IPS DF 6.9 (cell line): ENCODE results near the gene TRIM62.

Source experiments
- DNase-seq: peaks from one replicate; pipeline ENCODE4 v3.0.0-alpha.2; 2013; ENCODE audit warnings: low read depth, low spot score
- H3K27ac ChIP-seq: one replicate; pipeline ENCODE4 v1.5.1; 2013; ENCODE audit warnings: low read length, control low read depth
- H3K27me3 ChIP-seq: 2 replicates; pipeline ENCODE4 v1.6.1; 2013; ENCODE audit warnings: mild to moderate bottlenecking, low read length; ENCODE audit not compliant: control insufficient read depth, insufficient read depth
- H3K36me3 ChIP-seq: 2 replicates; pipeline ENCODE4 v1.6.1; 2013; ENCODE audit warnings: low read length; ENCODE audit not compliant: control insufficient read depth, insufficient read depth
- H3K4me1 ChIP-seq: 2 replicates; pipeline ENCODE4 v1.6.1; 2013; ENCODE audit warnings: low read length; ENCODE audit not compliant: control insufficient read depth, insufficient read depth
- H3K4me3 ChIP-seq: 2 replicates; pipeline ENCODE4 v1.5.1; 2013; ENCODE audit warnings: mild to moderate bottlenecking, low read length
- H3K9me3 ChIP-seq: 2 replicates; pipeline ENCODE4 v1.6.1; 2013; ENCODE audit warnings: low read length, inconsistent platforms; ENCODE audit not compliant: control insufficient read depth, insufficient read depth
- WGBS: extraction: QIAGEN DNeasy Blood & Tissue Kit; methylation state at CpG from one replicate; pipeline ENCODE4 v1.1.7; 2013; ENCODE audit warnings: mixed read lengths, missing lambda C conversion rate; ENCODE audit not compliant: insufficient read length, insufficient coverage; 5-methylcytosine and 5-hydroxymethylcytosine counted together

Gene TRIM62

GRCh38 chr1:33161061-33161681 is 20.7 kb downstream of the TRIM62 start:
- Histone ChIP-seq H3K27ac (no peak overlapping the region), H3K9me3 (no peaks in the 10 kb centered on the region), H3K27me3 (no peaks in the 10 kb centered on the region), H3K4me1 (peaks cover 3% of the 10 kb centered on the region; the same call in 1 of the 2 replicates), H3K36me3 (no peaks in the 10 kb centered on the region; the same call in 1 of the 2 replicates), H3K4me3 (no peak overlapping the region)
- whole genome bisulfite sequencing, result no CpG with 5 or more reads among the region's 25 CpGs
- no peak for DNase-seq

- no peak overlapping the region for H3K4me3 ChIP-seq
- DNase-seq, result no peak
- WGBS, result no CpG with 5 or more reads among the region's 26 CpGs
- H3K27ac ChIP-seq, result no peak overlapping the region
- H3K4me1 ChIP-seq, result peaks cover 3% of the 10 kb centered on the region; the same call in 1 of the 2 replicates
- no peaks in the 10 kb centered on the region; the same call in 1 of the 2 replicates for H3K36me3 ChIP-seq
- H3K27me3 ChIP-seq, result no peaks in the 10 kb centered on the region
- no peaks in the 10 kb centered on the region for H3K9me3 ChIP-seq
Measured at GRCh38 chr1:33159577-33159976, 22.3 kb downstream of the TRIM62 start.

DNA sequence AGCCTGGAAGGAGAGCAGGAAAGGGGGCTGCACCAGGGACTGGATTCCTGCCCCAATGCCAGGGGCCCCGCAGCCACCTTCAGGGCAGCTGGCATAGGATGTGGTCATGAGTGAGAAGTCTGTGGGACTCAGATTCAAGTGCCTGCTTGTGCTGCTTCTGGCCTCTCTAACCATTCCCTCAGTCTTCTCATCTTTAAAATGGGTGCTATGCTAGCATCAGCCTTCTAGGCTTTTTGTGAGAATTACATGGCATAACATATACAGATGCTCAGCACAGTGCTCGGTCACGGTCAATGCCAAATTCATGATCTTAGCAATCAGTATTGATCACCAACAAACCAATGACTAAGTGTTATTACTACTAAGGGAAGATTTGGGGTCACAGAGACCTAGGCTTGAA is 23.5 kb downstream of the TRIM62 start:
- Histone ChIP-seq H3K36me3 (no peaks in the 10 kb centered on the region; the same call in 1 of the 2 replicates), H3K4me3 (no peak overlapping the region), H3K9me3 (no peaks in the 10 kb centered on the region), H3K4me1 (peaks cover under 1% of the 10 kb centered on the region; the same call in 1 of the 2 replicates), H3K27me3 (no peaks in the 10 kb centered on the region), H3K27ac (no peak overlapping the region)
- no peak for DNase-seq
- no CpG with 5 or more reads among the region's 3 CpGs for WGBS

GRCh38 chr1:33157131-33157530 is 24.7 kb downstream of the TRIM62 start:
- H3K4me1 ChIP-seq, result peaks cover 2% of the 10 kb centered on the region; the same call in 1 of the 2 replicates
- no peak for DNase-seq
- H3K36me3 ChIP-seq, result no peaks in the 10 kb centered on the region; the same call in 1 of the 2 replicates
- no peak overlapping the region for H3K4me3 ChIP-seq
- no CpG with 5 or more reads among the region's 4 CpGs for WGBS
- H3K27ac ChIP-seq, result no peak overlapping the region
- no peaks in the 10 kb centered on the region for H3K9me3 ChIP-seq
- no peaks in the 10 kb centered on the region for H3K27me3 ChIP-seq

DNA sequence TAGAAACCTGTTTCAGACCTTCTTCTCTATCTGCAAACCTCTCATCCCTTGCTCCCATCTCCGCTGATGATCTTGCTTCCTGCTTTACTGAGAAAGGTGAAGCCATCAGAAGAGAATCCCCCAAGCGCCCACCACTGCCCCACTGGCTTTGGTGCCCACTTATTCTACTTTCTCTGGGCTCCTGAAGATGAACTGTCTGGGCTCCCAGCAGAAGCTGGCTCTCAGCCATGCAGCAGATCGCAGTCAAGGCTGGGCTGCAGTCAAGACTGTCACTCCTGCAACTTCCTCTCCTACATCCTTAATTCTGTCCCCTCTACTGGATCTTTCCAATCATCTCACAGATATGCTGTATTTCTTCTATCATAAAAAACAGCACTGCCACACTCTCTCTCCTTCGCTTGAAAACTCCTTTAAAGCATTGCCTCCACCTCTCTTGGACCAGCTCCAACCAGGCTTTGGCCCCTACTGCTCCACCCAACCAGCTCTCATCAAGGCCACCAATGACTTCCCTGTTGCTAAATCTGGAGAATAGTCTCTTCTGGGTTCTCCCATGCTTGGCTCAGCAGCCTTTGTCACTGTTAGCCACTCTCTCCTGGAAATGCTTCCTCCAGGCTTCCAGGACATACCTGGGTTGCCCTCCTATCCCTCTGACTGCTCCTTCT is 25.8 kb downstream of the TRIM62 start:
- no CpG with 5 or more reads among the region's 4 CpGs for WGBS
- Histone ChIP-seq H3K4me1 (peaks cover 7% of the 10 kb centered on the region; the same call in 1 of the 2 replicates), H3K9me3 (no peaks in the 10 kb centered on the region), H3K4me3 (no peak overlapping the region), H3K27me3 (no peaks in the 10 kb centered on the region), H3K36me3 (no peaks in the 10 kb centered on the region), H3K27ac (no peak overlapping the region)
- no peak for DNase-seq

- DNase-seq, result no peak
- WGBS, result no CpG with 5 or more reads among the region's 2 CpGs
- H3K4me3 ChIP-seq, result no peak overlapping the region
- H3K4me1 ChIP-seq, result peaks cover 7% of the 10 kb centered on the region; the same call in 1 of the 2 replicates
- H3K27ac ChIP-seq, result peak overlapping the region; percentile 27
- no peaks in the 10 kb centered on the region for H3K9me3 ChIP-seq
- H3K27me3 ChIP-seq, result no peaks in the 10 kb centered on the region
- H3K36me3 ChIP-seq, result no peaks in the 10 kb centered on the region
Measured at GRCh38 chr1:33153650-33154049, 28.2 kb downstream of the TRIM62 start.

DNA sequence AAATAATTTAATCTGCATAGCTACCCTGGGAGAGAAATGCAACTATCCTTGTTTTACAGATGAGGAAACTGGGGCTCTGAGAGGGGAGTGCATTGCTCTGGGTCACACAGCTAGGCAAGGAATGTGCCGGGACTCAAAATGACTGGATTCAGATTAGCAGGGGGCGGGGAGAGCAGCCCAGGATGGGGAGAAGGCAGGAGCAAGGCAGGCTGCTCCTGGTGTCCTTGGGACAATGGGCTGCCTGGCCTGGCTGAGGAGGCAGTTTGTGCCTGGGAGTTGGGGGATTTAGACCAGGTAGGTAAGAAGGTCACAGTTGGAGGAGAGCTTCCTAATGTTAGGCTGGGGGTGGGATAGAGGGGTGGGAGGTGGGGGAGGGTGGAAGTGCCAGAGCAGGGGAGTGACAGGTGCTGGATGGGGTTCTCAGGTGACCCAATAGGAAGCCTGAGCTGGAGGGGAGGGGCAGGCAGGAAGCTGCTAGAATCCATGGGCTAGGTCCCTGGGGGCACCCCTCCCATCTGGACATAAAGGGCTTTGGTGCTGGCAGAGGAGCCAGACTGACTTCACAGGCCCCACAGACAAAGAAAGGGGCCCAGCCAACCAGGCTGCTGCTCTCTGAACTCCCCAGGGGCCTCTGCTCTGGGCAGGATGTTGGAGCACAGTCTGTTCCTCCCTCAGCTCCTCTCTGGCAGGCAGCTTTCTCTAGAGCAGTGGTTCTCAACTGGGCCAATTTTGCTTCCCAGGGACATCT is 29.0 kb downstream of the TRIM62 start:
- no CpG with 5 or more reads among the region's 2 CpGs for WGBS
- no peak overlapping the region for H3K4me3 ChIP-seq
- H3K27me3 ChIP-seq, result no peaks in the 10 kb centered on the region
- H3K4me1 ChIP-seq, result peaks cover 7% of the 10 kb centered on the region; the same call in 1 of the 2 replicates
- no peaks in the 10 kb centered on the region for H3K9me3 ChIP-seq
- DNase-seq, result no peak
- no peaks in the 10 kb centered on the region for H3K36me3 ChIP-seq
- peak overlapping the region; percentile 27 for H3K27ac ChIP-seq

GRCh38 chr1:33151116-33151515 is 30.7 kb downstream of the TRIM62 start:
- Histone ChIP-seq H3K4me3 (no peak overlapping the region), H3K27ac (no peak overlapping the region), H3K27me3 (no peaks in the 10 kb centered on the region), H3K36me3 (no peaks in the 10 kb centered on the region), H3K9me3 (no peaks in the 10 kb centered on the region), H3K4me1 (peaks cover 7% of the 10 kb centered on the region)
- DNase-seq, result no peak
- WGBS, result no CpG with 5 or more reads among the region's 7 CpGs

DNA sequence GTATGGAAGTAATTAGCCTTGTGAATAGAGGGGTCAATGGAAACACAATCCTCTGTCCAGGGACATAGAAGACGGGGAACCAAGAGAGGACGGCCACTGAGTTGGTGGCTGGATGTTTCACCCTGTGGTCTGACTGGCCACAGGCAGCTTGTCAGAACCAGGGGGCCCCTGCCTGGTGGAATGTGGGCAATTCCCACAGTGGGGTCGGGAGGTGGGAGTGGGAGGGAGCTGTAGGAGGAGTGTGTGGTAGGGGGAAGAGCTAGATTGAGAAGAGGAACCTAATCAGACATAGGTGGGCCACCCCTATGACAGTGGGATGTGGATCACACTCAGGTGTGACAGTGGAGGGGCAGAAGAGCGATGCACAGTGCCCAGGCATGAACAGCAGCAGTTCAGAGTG is 31.3 kb downstream of the TRIM62 start:
- Histone ChIP-seq H3K4me1 (peaks cover 7% of the 10 kb centered on the region), H3K27me3 (no peaks in the 10 kb centered on the region), H3K9me3 (no peaks in the 10 kb centered on the region), H3K27ac (no peak overlapping the region), H3K36me3 (no peaks in the 10 kb centered on the region), H3K4me3 (no peak overlapping the region)
- no peak for DNase-seq
- no CpG with 5 or more reads among the region's 4 CpGs for WGBS

DNA sequence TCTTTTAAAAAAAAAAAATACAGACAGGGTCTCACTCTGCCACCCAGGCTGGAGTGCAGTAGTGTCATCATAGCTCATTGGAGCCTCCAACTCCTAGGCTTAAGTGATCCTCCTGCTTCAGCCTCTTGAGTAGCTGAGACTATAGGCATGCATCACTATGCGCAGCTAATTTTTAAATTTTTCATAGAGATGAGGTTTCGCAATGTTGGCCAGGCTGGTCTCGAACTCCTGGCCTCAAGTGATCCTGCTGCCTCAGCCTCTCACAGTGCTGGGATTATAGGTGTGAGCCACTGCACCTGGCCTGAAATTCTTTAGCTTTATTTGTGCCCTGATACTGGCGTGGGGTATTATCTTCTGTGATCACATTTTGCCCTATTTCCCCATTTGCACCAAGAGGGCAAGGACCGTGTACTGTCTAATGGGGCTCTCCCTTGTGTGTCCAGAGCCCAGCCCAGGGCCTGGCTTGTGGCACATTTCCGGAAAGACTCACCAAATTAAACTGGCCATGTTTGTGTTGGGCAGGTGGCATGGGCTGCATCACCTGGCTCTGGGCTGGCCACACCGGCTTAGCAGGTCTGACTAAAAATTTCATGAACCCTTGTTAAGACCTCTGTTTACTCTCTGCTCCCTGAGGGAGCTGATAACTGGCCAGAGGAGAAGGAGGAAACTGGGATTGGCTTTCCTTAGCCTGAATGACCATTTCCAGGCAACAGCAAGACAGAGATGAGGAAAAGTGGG is 32.2 kb downstream of the TRIM62 start:
- H3K27ac ChIP-seq, result no peak overlapping the region
- no peak overlapping the region for H3K4me3 ChIP-seq
- H3K9me3 ChIP-seq, result no peaks in the 10 kb centered on the region
- peaks cover 7% of the 10 kb centered on the region for H3K4me1 ChIP-seq
- no peak for DNase-seq
- no peaks in the 10 kb centered on the region for H3K36me3 ChIP-seq
- no peaks in the 10 kb centered on the region for H3K27me3 ChIP-seq
- WGBS, result no CpG with 5 or more reads among the region's 7 CpGs
